RWPE2 (cell line): Measurements from ENCODE around the gene TNFSF8.

Source experiments
- ATAC-seq: fragments of 200-7000 bp; cut with Tn5 transposase; 3 replicates; pipeline ENCODE4 v1.9.1; 2021; ENCODE audit warnings: low read depth
- DNase-seq: peaks from one replicate; pipeline ENCODE4 v3.0.0-alpha.2; 2020; ENCODE audit warnings: low spot score
- H3K27ac ChIP-seq: fragments of 450-650 bp; 2 replicates; pipeline ENCODE4 v1.5.1; 2017; ENCODE audit warnings: mild to moderate bottlenecking; ENCODE audit not compliant: poor library complexity, severe bottlenecking
- H3K27me3 ChIP-seq: fragments of 250-450 bp; sonication (Bioruptor Pico); 2 replicates; pipeline ENCODE4 v1.5.1; 2021; ENCODE audit warnings: mild to moderate bottlenecking, moderate library complexity; ENCODE audit not compliant: insufficient read depth, poor library complexity, severe bottlenecking
- H3K36me3 ChIP-seq: fragments of 250-450 bp; sonication (Bioruptor Pico); 2 replicates; pipeline ENCODE4 v1.5.1; 2020; ENCODE audit warnings: low read depth, mild to moderate bottlenecking, moderate library complexity
- H3K4me1 ChIP-seq: fragments of 250-450 bp; sonication (Bioruptor Pico); 2 replicates; pipeline ENCODE4 v1.5.1; 2021; ENCODE audit warnings: mild to moderate bottlenecking, moderate library complexity; ENCODE audit not compliant: insufficient read depth, poor library complexity, severe bottlenecking
- H3K4me3 ChIP-seq: fragments of 250-450 bp; sonication (Bioruptor Pico); 2 replicates; pipeline ENCODE4 v1.5.1; 2021; ENCODE audit warnings: mild to moderate bottlenecking, moderate library complexity; ENCODE audit not compliant: severe bottlenecking
- H3K9me3 ChIP-seq: fragments of 250-450 bp; sonication (Bioruptor Pico); 2 replicates; pipeline ENCODE4 v1.5.1; 2021; ENCODE audit warnings: mild to moderate bottlenecking, moderate library complexity; ENCODE audit not compliant: severe bottlenecking
- TF ChIP-seq, protein P1 (sequence below): fragments of 450-650 bp; IDR thresholded peaks from one replicate; pipeline ENCODE4 v1.5.1; 2017; ENCODE audit warnings: mild to moderate bottlenecking, moderate library complexity; ENCODE audit not compliant: poor library complexity, severe bottlenecking

The TNFSF8 gene

DNA sequence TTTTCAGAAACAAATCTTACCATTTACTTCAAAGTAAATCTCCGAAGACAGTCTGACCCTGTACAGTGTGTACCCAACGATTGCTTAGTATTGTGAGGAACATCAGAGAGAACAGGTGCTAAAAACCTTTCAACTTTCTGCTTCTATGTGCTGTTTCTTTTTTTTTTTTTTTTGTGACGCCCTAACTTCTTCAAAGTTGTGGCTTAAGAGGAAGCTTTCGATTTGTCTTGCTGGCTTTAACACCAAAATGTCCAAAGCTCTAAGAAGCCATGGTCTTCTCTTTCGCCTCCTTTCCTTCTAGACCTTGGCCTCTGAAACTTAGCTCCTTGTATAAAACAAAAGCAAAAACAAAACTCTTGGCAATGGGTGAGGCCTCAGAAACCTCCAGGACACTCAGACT is 1.2 kb downstream of the TNFSF8 start:
- DNase-seq (no peak), ATAC-seq (no peak)
- H3K27me3 ChIP-seq: no peaks in the 10 kb centered on the region
- H3K27ac ChIP-seq: no peak overlapping the region
- TF ChIP-seq, protein P1, sequence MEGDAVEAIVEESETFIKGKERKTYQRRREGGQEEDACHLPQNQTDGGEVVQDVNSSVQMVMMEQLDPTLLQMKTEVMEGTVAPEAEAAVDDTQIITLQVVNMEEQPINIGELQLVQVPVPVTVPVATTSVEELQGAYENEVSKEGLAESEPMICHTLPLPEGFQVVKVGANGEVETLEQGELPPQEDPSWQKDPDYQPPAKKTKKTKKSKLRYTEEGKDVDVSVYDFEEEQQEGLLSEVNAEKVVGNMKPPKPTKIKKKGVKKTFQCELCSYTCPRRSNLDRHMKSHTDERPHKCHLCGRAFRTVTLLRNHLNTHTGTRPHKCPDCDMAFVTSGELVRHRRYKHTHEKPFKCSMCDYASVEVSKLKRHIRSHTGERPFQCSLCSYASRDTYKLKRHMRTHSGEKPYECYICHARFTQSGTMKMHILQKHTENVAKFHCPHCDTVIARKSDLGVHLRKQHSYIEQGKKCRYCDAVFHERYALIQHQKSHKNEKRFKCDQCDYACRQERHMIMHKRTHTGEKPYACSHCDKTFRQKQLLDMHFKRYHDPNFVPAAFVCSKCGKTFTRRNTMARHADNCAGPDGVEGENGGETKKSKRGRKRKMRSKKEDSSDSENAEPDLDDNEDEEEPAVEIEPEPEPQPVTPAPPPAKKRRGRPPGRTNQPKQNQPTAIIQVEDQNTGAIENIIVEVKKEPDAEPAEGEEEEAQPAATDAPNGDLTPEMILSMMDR: no peak
- no peaks in the 10 kb centered on the region for H3K9me3 ChIP-seq
- no peak overlapping the region for H3K4me3 ChIP-seq
- H3K4me1 ChIP-seq: no peaks in the 10 kb centered on the region
- H3K36me3 ChIP-seq: no peaks in the 10 kb centered on the region

DNA sequence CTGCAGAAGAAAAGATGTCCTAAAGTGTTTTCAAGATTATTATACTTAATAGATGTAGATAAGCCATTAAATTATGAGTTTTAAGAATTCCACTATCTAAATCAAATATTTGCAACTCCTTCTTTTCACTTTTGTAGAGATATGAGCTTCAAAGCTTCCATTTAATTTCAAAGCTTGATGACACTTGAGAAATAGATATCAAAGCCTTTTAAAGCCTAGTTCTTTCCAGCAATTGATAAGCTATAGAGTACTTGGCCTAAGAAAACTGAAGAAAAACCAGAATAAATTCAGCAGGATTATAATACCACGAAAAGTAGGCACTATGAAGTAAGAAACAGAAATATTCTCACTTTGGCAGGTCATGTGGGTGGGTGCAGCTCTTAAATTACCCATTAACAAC is 1.7 kb downstream of the TNFSF8 start:
- no peak for ATAC-seq
- Histone ChIP-seq H3K4me1 (no peaks in the 10 kb centered on the region), H3K27me3 (no peaks in the 10 kb centered on the region), H3K9me3 (no peaks in the 10 kb centered on the region), H3K4me3 (no peak overlapping the region), H3K36me3 (no peaks in the 10 kb centered on the region), H3K27ac (no peak overlapping the region)
- DNase-seq: no peak
- TF ChIP-seq, protein P1: no peak

DNA sequence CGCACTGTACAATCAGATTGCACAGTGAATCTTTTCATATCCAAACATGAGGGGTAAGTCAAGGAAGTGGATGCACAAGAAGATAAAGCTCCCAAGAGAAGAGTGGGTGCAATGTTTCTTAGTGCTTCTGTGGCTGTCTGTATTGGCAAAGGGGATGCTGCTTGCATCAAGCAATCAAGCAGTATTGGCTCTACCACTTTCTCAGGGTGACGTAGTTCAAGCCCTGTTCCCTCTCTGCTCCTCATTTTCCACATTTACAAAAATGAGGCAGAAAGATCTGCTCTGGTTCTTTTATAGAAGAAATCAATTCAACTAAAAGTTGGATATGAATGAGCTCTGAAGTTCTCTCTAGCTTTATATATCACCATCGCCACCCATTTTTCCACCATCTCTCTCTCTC is 2.3 kb downstream of the TNFSF8 start:
- H3K27ac ChIP-seq: no peak overlapping the region
- H3K27me3 ChIP-seq: no peaks in the 10 kb centered on the region
- TF ChIP-seq, protein P1: no peak
- ATAC-seq (no peak), DNase-seq (no peak)
- no peaks in the 10 kb centered on the region for H3K9me3 ChIP-seq
- no peaks in the 10 kb centered on the region for H3K4me1 ChIP-seq
- H3K4me3 ChIP-seq: no peak overlapping the region
- H3K36me3 ChIP-seq: no peaks in the 10 kb centered on the region

GRCh38 chr9:114925672-114926071 is 4.7 kb downstream of the TNFSF8 start:
- TF ChIP-seq, protein P1: no peak
- DNase-seq (no peak), ATAC-seq (no peak)
- H3K27me3 ChIP-seq: no peaks in the 10 kb centered on the region
- no peak overlapping the region for H3K27ac ChIP-seq
- no peaks in the 10 kb centered on the region for H3K36me3 ChIP-seq
- H3K4me3 ChIP-seq: no peak overlapping the region
- no peaks in the 10 kb centered on the region for H3K9me3 ChIP-seq
- H3K4me1 ChIP-seq: no peaks in the 10 kb centered on the region

GRCh38 chr9:114925039-114925438 is 5.4 kb downstream of the TNFSF8 start:
- H3K27me3 ChIP-seq: no peaks in the 10 kb centered on the region
- DNase-seq (no peak), ATAC-seq (no peak)
- H3K27ac ChIP-seq: no peak overlapping the region
- H3K4me1 ChIP-seq: no peaks in the 10 kb centered on the region
- no peaks in the 10 kb centered on the region for H3K9me3 ChIP-seq
- H3K36me3 ChIP-seq: no peaks in the 10 kb centered on the region
- no peak overlapping the region for H3K4me3 ChIP-seq
- TF ChIP-seq, protein P1: no peak
